Measurements from ENCODE around the gene MRPS31. TPM values are rescaled to one million over a fixed set of nuclear protein-coding genes. Genes with fewer than 3 reads are reported as not detected.

MRPS31 gene
- total and polyA plus RNA-seq, 5 donors from 2014 or later = 21.5 to 71.0 (median 55.8) TPM

GRCh38 chr13:40680659-40681323, 90.2 kb downstream of the MRPS31 start:
- Histone ChIP-seq H3K27me3 (ENCODE audit: control insufficient read depth, insufficient read depth, low read length) (no peaks in the 10 kb centered on the region), H3K9me3 (ENCODE audit: control insufficient read depth in 2 of 2, low read length in 2 of 2) (no peaks in the 10 kb centered on the region), H3K27ac (ENCODE audit: insufficient read depth, low read length, poor library complexity, severe bottlenecking) (no peak overlapping the region), H3K36me3 (ENCODE audit: control insufficient read depth, insufficient read depth, low read length) (no peaks in the 10 kb centered on the region), H3K4me3 (ENCODE audit: low read depth, low read length) (no peak overlapping the region), H3K4me1 (ENCODE audit: control insufficient read depth, insufficient read depth, low read length, poor library complexity, severe bottlenecking) (peaks cover 10% of the 10 kb centered on the region)
- DNase-seq = no peak
- no peak overlapping the region for H3K4me3 Mint-ChIP-seq
- peak overlapping the region in 1 of 3 donors; percentile 59 for H3K27ac Mint-ChIP-seq
- H3K27me3 Mint-ChIP-seq = no peaks in the 10 kb centered on the region
- peaks cover 4 to 21% (median 17%) of the 10 kb centered on the region in 4 donors for H3K4me1 Mint-ChIP-seq
- no peak for ATAC-seq (ENCODE audit: low read depth in 2 of 2)
- no peaks in the 10 kb centered on the region for H3K36me3 Mint-ChIP-seq
- H3K9me3 Mint-ChIP-seq = no peaks in the 10 kb centered on the region

GRCh38 chr13:40679480-40679985, 91.5 kb downstream of the MRPS31 start:
- Mint-ChIP-seq H3K27ac (no peak overlapping the region), H3K36me3 (no peaks in the 10 kb centered on the region), H3K9me3 (no peaks in the 10 kb centered on the region), H3K4me3 (peak overlapping the region in 1 of 4 donors; percentile 60), H3K4me1 (peaks cover 4 to 26% (median 25%) of the 10 kb centered on the region in 4 donors), H3K27me3 (no peaks in the 10 kb centered on the region)
- DNase-seq (no peak), ATAC-seq (ENCODE audit: low read depth in 2 of 2) (no peak)
- Histone ChIP-seq H3K27me3 (ENCODE audit: control insufficient read depth, insufficient read depth, low read length) (no peaks in the 10 kb centered on the region), H3K9me3 (ENCODE audit: control insufficient read depth in 2 of 2, low read length in 2 of 2) (no peaks in the 10 kb centered on the region), H3K4me3 (ENCODE audit: low read depth, low read length) (no peak overlapping the region), H3K4me1 (ENCODE audit: control insufficient read depth, insufficient read depth, low read length, poor library complexity, severe bottlenecking) (peaks cover 11% of the 10 kb centered on the region), H3K27ac (ENCODE audit: insufficient read depth, low read length, poor library complexity, severe bottlenecking) (no peak overlapping the region), H3K36me3 (ENCODE audit: control insufficient read depth, insufficient read depth, low read length) (no peaks in the 10 kb centered on the region)

Other genes starting within 250 kb of the MRPS31 start
- 119 TPM for gene FOXO1, start 104.5 kb downstream of the MRPS31 start, total RNA-seq
- 100 to 1,000 TPM in 1 of 4 donors, 10 to 100 TPM in 3; 45.5 to 115 (median 65.4) TPM for gene FOXO1, start 104.5 kb downstream of the MRPS31 start, polyA plus RNA-seq
- gene SLC25A15, start 18.4 kb upstream of the MRPS31 start, total RNA-seq = 4.8 TPM
- 10 to 100 TPM in 1 of 4 donors, 1 to 10 TPM in 3; 3.9 to 13.3 (median 7.2) TPM for gene SLC25A15, start 18.4 kb upstream of the MRPS31 start, polyA plus RNA-seq
- gene ELF1, start 248.1 kb upstream of the MRPS31 start, total RNA-seq = 285 TPM
- gene ELF1, start 248.1 kb upstream of the MRPS31 start, polyA plus RNA-seq = 100 to 1,000 TPM; 122 to 178 (median 141) TPM

Data from CD4-positive, CD25-positive, alpha-beta regulatory T cell (primary cell).